Measurements from ENCODE around the gene WWP2. TPM values are rescaled to one million over a fixed set of nuclear protein-coding genes. Genes with fewer than 3 reads are reported as not detected.

WWP2 gene
- total and polyA plus RNA-seq, 2 donors (not counting 3 experiments of a cell fraction or from before 2014, with no cell fraction given) = 17.9 to 44.9 TPM

- no peaks in the 10 kb centered on the region for H3K4me1 ChIP-seq (ENCODE audit: control insufficient read depth, extremely low read depth, insufficient read depth, low read length)
- no peak overlapping the region for H3K4me2 ChIP-seq (ENCODE audit: insufficient read depth, low read length)
- no peak overlapping the region for H3K4me3 ChIP-seq (replicated peaks in 1 of 3; ENCODE audit: insufficient read depth in 1 of 3, low read depth in 1 of 3, low read length in 3 of 3)
- ChIA-PET CTCF (interaction anchor here (1.4 to 5.4 kb wide), 2 partner anchors 25 to 105 kb away, joined by 4 to 32 read pairs; no protein-coding TSS in a partner anchor), POLR2A (interaction anchor here (0.7 kb wide), 1 partner anchor 140 kb away, joined by 5 read pairs; no protein-coding TSS in a partner anchor)
- H3K27ac ChIP-seq (ENCODE audit: insufficient read depth, low read depth, low read length) = no peak overlapping the region
- FAIRE-seq = no peak
- H3K27me3 ChIP-seq (ENCODE audit: control insufficient read depth in 2 of 2, insufficient read depth in 2 of 2, low read length in 2 of 2) = no peaks in the 10 kb centered on the region
- H4K20me1 ChIP-seq (replicated peaks; ENCODE audit: control insufficient read depth, extremely low read depth, insufficient read depth, low read length) = no peaks in the 10 kb centered on the region
- no peaks in the 10 kb centered on the region for H3K9me3 ChIP-seq (replicated peaks; ENCODE audit: control insufficient read depth, insufficient read depth, low read length)
- dilution Hi-C loops (cut with MboI; ENCODE audit: extremely low pct_ligation_motif_present, low sequenced_read_pairs) = no loop called here
- H2AFZ ChIP-seq (ENCODE audit: low read depth, low read length) = no peak overlapping the region
- no TSS peak for BruUV-seq (replicated peaks)
- intact Hi-C loops (cut with micrococcal nuclease) = loop anchor here (5.0 kb wide), 1 partner anchor 57 kb away; no protein-coding TSS in a partner anchor
- DNase-seq (ENCODE audit: low read depth, low spot score) = no peak
- H3K36me3 ChIP-seq (ENCODE audit: control insufficient read depth in 2 of 2, extremely low read depth in 1 of 2, insufficient read depth in 2 of 2, low read length in 2 of 2) = peaks cover 0 to 4% of the 10 kb centered on the region in 2 experiments
- TF ChIP-seq GATA2 (IDR thresholded peaks at IDR 0.05; ENCODE audit: insufficient read depth, insufficient read length, low read depth, low read length) (no peak), MAX (IDR thresholded peaks at IDR 0.05; ENCODE audit: insufficient read depth, insufficient read length) (no peak), MYC (IDR thresholded peaks at IDR 0.05; ENCODE audit: low read depth, low read length) (no peak)
- H3K9ac ChIP-seq (replicated peaks; ENCODE audit: extremely low read depth, insufficient read depth, low read length) = no peak overlapping the region
- no peaks in the 10 kb centered on the region for H3K9me1 ChIP-seq (replicated peaks; ENCODE audit: control insufficient read depth, extremely low read depth, insufficient read depth, low read length)
- H3K79me2 ChIP-seq (ENCODE audit: control insufficient read depth, insufficient read depth, low read length) = no peaks in the 10 kb centered on the region
Observed at GRCh38 chr16:69903865-69904415, 141.8 kb downstream of the WWP2 start.

GRCh38 chr16:69904495-69905170 lies 142.5 kb downstream of the WWP2 start:
- Histone ChIP-seq H3K4me2 (ENCODE audit: insufficient read depth, low read length) (no peak overlapping the region), H3K27me3 (ENCODE audit: control insufficient read depth in 2 of 2, insufficient read depth in 2 of 2, low read length in 2 of 2) (no peaks in the 10 kb centered on the region), H3K9ac (replicated peaks; ENCODE audit: extremely low read depth, insufficient read depth, low read length) (no peak overlapping the region), H2AFZ (ENCODE audit: low read depth, low read length) (no peak overlapping the region), H3K9me3 (replicated peaks; ENCODE audit: control insufficient read depth, insufficient read depth, low read length) (no peaks in the 10 kb centered on the region), H3K36me3 (ENCODE audit: control insufficient read depth in 2 of 2, extremely low read depth in 1 of 2, insufficient read depth in 2 of 2, low read length in 2 of 2) (peaks cover 0 to 4% of the 10 kb centered on the region in 2 experiments), H3K9me1 (replicated peaks; ENCODE audit: control insufficient read depth, extremely low read depth, insufficient read depth, low read length) (no peaks in the 10 kb centered on the region), H3K27ac (ENCODE audit: insufficient read depth, low read depth, low read length) (no peak overlapping the region), H4K20me1 (replicated peaks; ENCODE audit: control insufficient read depth, extremely low read depth, insufficient read depth, low read length) (no peaks in the 10 kb centered on the region), H3K4me3 (replicated peaks in 1 of 3; ENCODE audit: insufficient read depth in 1 of 3, low read depth in 1 of 3, low read length in 3 of 3) (no peak overlapping the region), H3K79me2 (ENCODE audit: control insufficient read depth, insufficient read depth, low read length) (no peaks in the 10 kb centered on the region), H3K4me1 (ENCODE audit: control insufficient read depth, extremely low read depth, insufficient read depth, low read length) (no peaks in the 10 kb centered on the region)
- FAIRE-seq (no peak), DNase-seq (ENCODE audit: low read depth, low spot score) (no peak)
- intact Hi-C loops (cut with micrococcal nuclease) (loop anchor here (5.0 kb wide), 1 partner anchor 57 kb away; no protein-coding TSS in a partner anchor), dilution Hi-C loops (cut with MboI; ENCODE audit: extremely low pct_ligation_motif_present, low sequenced_read_pairs) (no loop called here)
- no TSS peak for BruUV-seq (replicated peaks)
- POLR2A ChIA-PET = no interaction called here
- TF ChIP-seq JUN (IDR thresholded peaks at IDR 0.05; ENCODE audit: borderline replicate concordance, insufficient read depth, insufficient read length, low read depth) (no peak), CTCF (IDR thresholded peaks at IDR 0.05; ENCODE audit: extremely low read depth in 1 of 2, insufficient read depth in 1 of 2, low read depth in 1 of 2, low read length in 2 of 2) (no peak), POLR2A (IDR thresholded peaks at IDR 0.05; ENCODE audit: low read depth, low read length) (no peak), POLR2AphosphoS5 (IDR thresholded peaks at IDR 0.05; ENCODE audit: insufficient read depth, low read depth, low read length) (no peak), EZH2 (IDR thresholded peaks at IDR 0.05; ENCODE audit: borderline replicate concordance, low read depth, low read length, severe bottlenecking) (no peak), MAX (IDR thresholded peaks at IDR 0.05; ENCODE audit: insufficient read depth, insufficient read length) (no peak), GATA2 (IDR thresholded peaks at IDR 0.05; ENCODE audit: insufficient read depth, insufficient read length, low read depth, low read length) (no peak), MYC (IDR thresholded peaks at IDR 0.05; ENCODE audit: low read depth, low read length) (no peak), FOS (IDR thresholded peaks at IDR 0.05; ENCODE audit: borderline replicate concordance, insufficient read depth, low read length) (no peak)
- CTCF ChIA-PET = interaction anchor here (0.6 to 5.4 kb wide), 2 partner anchors 24 to 59 kb away, joined by 3 to 32 read pairs; no protein-coding TSS in a partner anchor

Data from endothelial cell of umbilical vein (primary cell).